Measurements from ENCODE around the gene LZTS2. TPM values are rescaled to one million over a fixed set of nuclear protein-coding genes. Genes with fewer than 3 reads are reported as not detected.

Gene LZTS2
- total RNA-seq, 4 donors from 2014 or later: 81.4 to 134 (median 98.7) TPM

DNA sequence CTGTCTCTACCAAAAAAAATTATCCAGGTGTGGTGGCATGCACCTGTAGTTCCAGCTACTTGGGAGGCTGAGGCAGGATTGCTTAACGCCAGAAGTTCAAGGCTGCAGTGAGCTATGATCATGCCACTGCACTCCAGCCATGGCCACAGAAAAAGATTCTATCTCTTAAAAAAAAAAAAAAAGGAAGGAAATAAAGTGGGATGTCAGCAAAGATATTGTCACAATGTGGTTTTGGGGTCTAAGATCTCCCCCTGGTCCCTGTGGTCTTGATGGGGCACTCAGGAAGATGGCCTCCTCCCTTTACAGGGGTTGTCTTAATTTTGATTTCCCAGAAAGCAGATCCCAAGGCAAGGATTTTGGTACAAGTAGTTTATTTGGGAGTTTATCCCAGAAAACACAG is 54.7 kb downstream of the LZTS2 start:
- H3K36me3 ChIP-seq: no peaks in the 10 kb centered on the region
- H3K9me3 ChIP-seq: no peaks in the 10 kb centered on the region
- peaks cover 0 to 34% of the 10 kb centered on the region in 2 donors for H3K27me3 ChIP-seq
- 77 to 94% methylated on average over 1 of the region's 1 CpG for WGBS, 2 donors
- no peak overlapping the region for H3K27ac ChIP-seq
- TF ChIP-seq EP300 (IDR thresholded peaks at IDR 0.05): no peak
- TF ChIP-seq, protein P1, sequence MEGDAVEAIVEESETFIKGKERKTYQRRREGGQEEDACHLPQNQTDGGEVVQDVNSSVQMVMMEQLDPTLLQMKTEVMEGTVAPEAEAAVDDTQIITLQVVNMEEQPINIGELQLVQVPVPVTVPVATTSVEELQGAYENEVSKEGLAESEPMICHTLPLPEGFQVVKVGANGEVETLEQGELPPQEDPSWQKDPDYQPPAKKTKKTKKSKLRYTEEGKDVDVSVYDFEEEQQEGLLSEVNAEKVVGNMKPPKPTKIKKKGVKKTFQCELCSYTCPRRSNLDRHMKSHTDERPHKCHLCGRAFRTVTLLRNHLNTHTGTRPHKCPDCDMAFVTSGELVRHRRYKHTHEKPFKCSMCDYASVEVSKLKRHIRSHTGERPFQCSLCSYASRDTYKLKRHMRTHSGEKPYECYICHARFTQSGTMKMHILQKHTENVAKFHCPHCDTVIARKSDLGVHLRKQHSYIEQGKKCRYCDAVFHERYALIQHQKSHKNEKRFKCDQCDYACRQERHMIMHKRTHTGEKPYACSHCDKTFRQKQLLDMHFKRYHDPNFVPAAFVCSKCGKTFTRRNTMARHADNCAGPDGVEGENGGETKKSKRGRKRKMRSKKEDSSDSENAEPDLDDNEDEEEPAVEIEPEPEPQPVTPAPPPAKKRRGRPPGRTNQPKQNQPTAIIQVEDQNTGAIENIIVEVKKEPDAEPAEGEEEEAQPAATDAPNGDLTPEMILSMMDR (IDR thresholded peaks at IDR 0.05): no peak
- TF ChIP-seq POLR2A (IDR thresholded peaks at IDR 0.05): no peak
- DNase-seq (ENCODE audit: low spot score in 2 of 2): no peak
- peaks cover 0 to 10% (median 6%) of the 10 kb centered on the region in 4 donors for H3K4me1 ChIP-seq
- H3K4me3 ChIP-seq: no peak overlapping the region

DNA sequence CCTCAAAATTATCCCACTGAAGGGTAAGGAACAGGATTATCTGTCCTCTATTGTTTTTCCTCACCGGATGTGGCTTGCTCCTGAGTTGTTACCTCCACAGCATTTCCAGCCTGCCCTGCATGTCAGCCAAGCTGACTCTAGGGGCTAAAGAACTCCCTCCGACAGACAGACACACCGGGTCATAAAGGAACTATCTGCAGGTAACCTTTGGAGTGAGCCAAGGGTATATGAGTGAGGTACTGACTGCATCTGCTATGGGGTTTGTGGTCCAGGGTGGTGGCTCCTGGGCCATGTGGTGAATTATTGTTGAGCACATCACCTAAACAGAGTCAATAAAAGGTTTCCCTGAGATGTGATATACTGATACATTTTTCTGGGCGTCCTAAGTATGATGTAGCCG is 55.3 kb downstream of the LZTS2 start:
- peaks cover 0 to 28% of the 10 kb centered on the region in 2 donors for H3K27me3 ChIP-seq

DNA sequence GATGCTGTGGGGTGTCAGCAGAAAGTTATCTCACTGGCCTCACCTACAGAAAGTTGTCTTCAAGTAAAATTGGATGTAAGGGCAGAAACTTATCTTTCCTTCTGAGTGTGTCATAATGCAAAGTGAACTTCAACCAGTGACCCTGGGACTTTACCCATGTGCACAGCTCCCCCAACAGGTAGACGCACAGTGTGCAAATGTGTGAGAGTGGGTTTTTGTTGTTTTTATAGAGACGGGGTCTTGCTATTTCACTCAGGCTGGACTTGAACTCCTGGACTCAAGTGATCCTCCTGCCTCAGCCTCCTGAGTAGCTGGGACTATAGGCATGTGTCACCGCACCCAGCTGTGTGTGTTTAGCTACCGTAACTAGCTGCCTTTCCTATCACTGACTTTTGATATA is 55.8 kb downstream of the LZTS2 start:
- WGBS, 2 donors: 80 to 86% methylated on average over 4 of the region's 4 CpGs
- no peak overlapping the region for H3K4me3 ChIP-seq
- no peaks in the 10 kb centered on the region for H3K9me3 ChIP-seq
- H3K4me1 ChIP-seq: peaks cover 0 to 11% (median 4%) of the 10 kb centered on the region in 4 donors
- TF ChIP-seq POLR2A (IDR thresholded peaks at IDR 0.05): no peak
- TF ChIP-seq, protein P1 (IDR thresholded peaks at IDR 0.05): no peak
- no peak for TF ChIP-seq EP300 (IDR thresholded peaks at IDR 0.05)
- H3K36me3 ChIP-seq: no peaks in the 10 kb centered on the region
- H3K27me3 ChIP-seq: peaks cover 0 to 23% of the 10 kb centered on the region in 2 donors
- DNase-seq (ENCODE audit: low spot score in 2 of 2): no peak
- no peak overlapping the region for H3K27ac ChIP-seq

More for the DNA sequence above, 55.3 kb downstream of the LZTS2 start:
- Histone ChIP-seq H3K4me1 (peaks cover 0 to 11% (median 6%) of the 10 kb centered on the region in 4 donors), H3K36me3 (no peaks in the 10 kb centered on the region), H3K9me3 (no peaks in the 10 kb centered on the region), H3K4me3 (no peak overlapping the region), H3K27ac (no peak overlapping the region)
- 83 to 89% methylated on average over 5 of the region's 5 CpGs for WGBS, 2 donors
- no peak for TF ChIP-seq POLR2A (IDR thresholded peaks at IDR 0.05)
- no peak for TF ChIP-seq EP300 (IDR thresholded peaks at IDR 0.05)
- TF ChIP-seq, protein P1 (IDR thresholded peaks at IDR 0.05): no peak
- DNase-seq (ENCODE audit: low spot score in 2 of 2): no peak

DNA sequence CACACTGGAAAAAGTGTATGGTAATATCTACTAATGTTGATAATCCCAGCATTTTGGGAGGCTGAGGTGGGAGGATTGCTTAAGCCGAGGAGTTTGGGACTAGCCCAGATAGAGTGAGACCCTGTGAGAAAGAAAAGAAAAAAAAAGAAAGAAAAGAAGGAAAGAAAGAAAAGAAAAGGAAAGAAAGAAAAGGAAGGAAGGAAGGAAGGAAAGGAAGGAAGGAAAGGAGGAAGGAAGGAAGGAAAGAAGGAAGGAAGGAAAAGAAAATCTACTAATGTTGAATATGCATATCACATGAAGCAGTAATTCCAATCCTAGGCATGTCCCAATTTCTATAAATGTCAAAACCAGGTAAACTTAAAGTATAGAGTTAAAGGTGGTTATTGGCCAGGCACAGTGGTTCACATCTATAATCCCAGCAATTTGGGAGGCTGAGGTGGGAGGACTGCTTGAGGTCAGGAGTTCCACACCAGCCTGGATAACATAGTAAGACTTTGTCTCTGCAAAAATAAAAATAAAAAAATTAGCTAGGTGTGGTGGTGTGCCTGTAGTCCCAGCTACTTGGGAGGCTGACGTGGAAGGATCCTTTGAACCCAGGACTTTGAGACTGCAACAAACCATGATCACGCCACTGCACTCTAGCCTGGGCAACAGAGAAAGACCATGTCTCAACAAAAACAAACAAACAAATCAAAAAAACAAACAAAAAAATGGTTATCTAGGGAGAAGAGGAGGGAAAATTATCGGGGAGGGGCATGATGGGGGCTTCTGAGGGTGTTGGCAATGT is 57.0 kb downstream of the LZTS2 start:
- TF ChIP-seq, protein P1 (IDR thresholded peaks at IDR 0.05): no peak
- TF ChIP-seq EP300 (IDR thresholded peaks at IDR 0.05): no peak
- TF ChIP-seq POLR2A (IDR thresholded peaks at IDR 0.05): no peak
- Histone ChIP-seq H3K27ac (no peak overlapping the region), H3K4me3 (no peak overlapping the region), H3K36me3 (no peaks in the 10 kb centered on the region), H3K9me3 (no peaks in the 10 kb centered on the region), H3K27me3 (peaks cover 0 to 11% of the 10 kb centered on the region in 2 donors), H3K4me1 (peaks cover 0 to 15% (median 7%) of the 10 kb centered on the region in 4 donors)
- WGBS, 2 donors: 92% methylated on average over 4 of the region's 4 CpGs
- DNase-seq (ENCODE audit: low spot score in 2 of 2): no peak

Small RNAs within 50 kb of the gene (small RNA-seq; reads per million reads assigned to genes)
- gene MIR608: not detected

Other genes starting within 250 kb of the LZTS2 start
- gene SLF2, start 86.8 kb upstream of the LZTS2 start, total RNA-seq: 10 to 100 TPM; 25.7 to 37.7 (median 29.7) TPM
- 1 to 10 TPM; 3.1 to 9.2 (median 5.3) TPM for gene SEMA4G, start 30.3 kb upstream of the LZTS2 start, total RNA-seq
- 100 to 1,000 TPM in 2 of 4 donors, 10 to 100 TPM in 2; 64.1 to 146 (median 99.5) TPM for gene MRPL43, start 12.3 kb upstream of the LZTS2 start, total RNA-seq
- 10 to 100 TPM in 1 of 4 donors, 1 to 10 TPM in 3; 5.0 to 11.4 (median 6.6) TPM for gene TWNK, start 12.3 kb upstream of the LZTS2 start, total RNA-seq
- gene PDZD7, start 31.3 kb downstream of the LZTS2 start, total RNA-seq: 1 to 10 TPM in 3 of 4 donors, under 1 TPM in 1; 0.84 to 2.4 (median 1.9) TPM
- gene SFXN3, start 31.4 kb downstream of the LZTS2 start, total RNA-seq: 100 to 1,000 TPM in 2 of 4 donors, 10 to 100 TPM in 2; 77.4 to 181 (median 106) TPM
- 10 to 100 TPM in 1 of 4 donors, 1 to 10 TPM in 3; 4.0 to 13.5 (median 8.4) TPM for gene KAZALD1, start 62.2 kb downstream of the LZTS2 start, total RNA-seq
- gene TLX1, start 131.5 kb downstream of the LZTS2 start, total RNA-seq: not detected
- gene LBX1, start 229.7 kb downstream of the LZTS2 start, total RNA-seq: under 1 TPM in 1 of 4 donors, not detected in 3; 0.60 TPM

Measured in tibial nerve (tissue), 4 donors.